NCI-H1436 treated with DMSO at 0.1 percent for 48 hours (cell line): ENCODE data around the gene RTTN.

Source experiments
- DNase-seq: peaks from one replicate; lab custom pipeline; 2025; lab: John Stamatoyannopoulos, UW

Gene RTTN

GRCh38 chr18:70024829-70025228 is 180.7 kb downstream of the RTTN start:
- no peak for DNase-seq

DNA sequence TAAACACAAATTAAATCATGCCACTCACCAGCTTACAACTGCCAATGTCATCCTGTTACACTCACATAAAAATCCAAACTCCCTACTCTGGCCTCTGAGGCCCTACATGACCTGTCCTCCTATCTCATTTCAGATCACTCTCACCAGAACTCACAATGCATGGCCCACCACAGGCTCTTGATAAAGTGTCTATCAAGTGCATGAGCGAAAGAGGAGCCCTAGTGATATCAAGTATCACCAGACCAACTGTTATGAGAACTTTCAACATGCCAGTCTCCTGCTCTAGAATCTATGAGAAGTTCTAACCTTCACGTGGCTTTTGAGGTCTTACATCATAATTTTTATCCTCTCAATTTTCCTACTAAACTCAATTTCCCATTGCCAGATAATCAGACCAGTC is 181.4 kb downstream of the RTTN start:
- no peak for DNase-seq

- no peak for DNase-seq
Observed at GRCh38 chr18:70022636-70023035, 182.9 kb downstream of the RTTN start.

DNA sequence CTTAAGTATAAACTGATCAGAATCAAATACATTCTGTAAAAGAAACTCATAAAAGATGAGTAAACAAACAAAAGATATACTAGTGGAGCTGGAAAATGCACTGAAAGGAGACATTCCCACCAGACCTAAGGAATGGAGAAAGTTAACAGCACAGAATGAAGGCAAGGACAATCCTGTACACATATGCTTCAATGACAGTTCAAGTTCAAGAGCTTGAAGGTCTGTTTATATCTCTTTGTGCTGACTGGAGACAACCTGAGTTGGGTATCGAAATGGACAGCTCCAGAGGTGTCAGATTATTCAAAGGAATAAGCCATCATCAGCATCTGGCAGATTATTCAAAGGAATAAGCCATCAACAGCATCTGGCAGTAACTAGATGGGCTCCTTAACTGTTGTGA is 184.0 kb downstream of the RTTN start:
- no peak for DNase-seq

- DNase-seq, result no peak
Observed at GRCh38 chr18:70021043-70021442, 184.4 kb downstream of the RTTN start.

- DNase-seq, result no peak
Observed at GRCh38 chr18:70019991-70020390, 185.5 kb downstream of the RTTN start.

DNA sequence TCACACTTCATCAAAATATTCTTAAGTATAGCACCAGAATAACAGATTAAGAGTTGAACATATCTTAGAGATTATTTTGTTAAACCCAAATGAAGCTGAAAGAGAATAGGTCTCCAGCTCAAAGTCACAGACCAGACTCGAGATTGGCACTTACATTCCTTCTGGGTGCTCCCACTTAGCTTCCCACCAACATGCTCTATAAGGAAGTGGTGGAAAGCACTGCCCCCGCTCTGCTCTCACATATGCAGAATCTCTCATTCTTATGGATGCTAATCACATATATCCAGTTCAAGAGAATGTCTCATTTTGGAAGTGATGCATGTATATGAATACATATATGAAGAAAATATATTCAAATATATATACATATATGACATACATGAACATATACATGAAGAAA is 186.4 kb downstream of the RTTN start:
- no peak for DNase-seq

- no peak for DNase-seq
Observed at GRCh38 chr18:70015127-70015526, 190.4 kb downstream of the RTTN start.

- DNase-seq, result no peak
Observed at GRCh38 chr18:70005580-70005979, 199.9 kb downstream of the RTTN start.

GRCh38 chr18:70004696-70005095 is 200.8 kb downstream of the RTTN start:
- no peak for DNase-seq

DNA sequence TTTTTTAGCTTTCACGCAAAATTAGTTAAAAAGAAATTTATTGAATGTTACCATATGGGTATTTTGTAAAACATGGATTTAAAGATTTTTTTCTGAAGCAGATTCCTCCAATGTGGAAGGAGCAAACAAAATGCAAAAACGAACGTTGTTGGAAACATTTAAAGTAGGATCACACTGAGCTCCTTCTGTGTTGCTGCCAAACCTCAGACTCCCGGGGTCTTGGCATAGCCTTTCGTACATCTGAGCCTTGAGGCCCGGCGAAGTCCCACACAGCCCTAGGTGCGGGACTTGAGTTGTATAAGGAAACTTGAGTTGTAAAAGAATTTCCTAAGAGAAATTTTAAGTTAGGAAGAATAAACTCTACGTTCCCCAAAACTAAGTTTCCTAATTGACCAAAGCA is 205.8 kb downstream of the RTTN start:
- no peak for DNase-seq

GRCh38 chr18:69998523-69998987 is 206.9 kb downstream of the RTTN start:
- no peak for DNase-seq

- no peak for DNase-seq
Observed at GRCh38 chr18:69996951-69997798, 208.3 kb downstream of the RTTN start.

- no peak for DNase-seq
Observed at GRCh38 chr18:69996417-69996816, 209.1 kb downstream of the RTTN start.

GRCh38 chr18:69995774-69996173 is 209.7 kb downstream of the RTTN start:
- DNase-seq, result no peak

- no peak for DNase-seq
Observed at GRCh38 chr18:69992776-69993175, 212.7 kb downstream of the RTTN start.

DNA sequence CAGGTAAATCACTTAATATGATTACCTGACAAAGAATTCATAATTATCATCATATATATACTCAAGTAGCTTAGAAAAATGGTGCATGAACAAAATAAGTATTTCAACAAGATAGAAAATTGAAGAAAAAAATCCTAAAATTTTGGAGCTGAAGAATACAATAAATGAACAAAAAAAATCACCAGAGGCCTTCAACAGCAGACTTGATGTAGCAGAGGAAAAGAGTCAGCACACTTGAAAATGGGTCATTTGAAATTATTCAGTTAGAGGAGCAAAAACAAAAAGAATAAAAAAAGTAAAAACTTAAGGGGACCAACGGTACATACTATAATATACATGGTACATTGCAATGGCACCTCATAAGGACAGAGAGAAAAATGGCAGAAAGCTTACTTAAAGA is 217.6 kb downstream of the RTTN start:
- no peak for DNase-seq

DNA sequence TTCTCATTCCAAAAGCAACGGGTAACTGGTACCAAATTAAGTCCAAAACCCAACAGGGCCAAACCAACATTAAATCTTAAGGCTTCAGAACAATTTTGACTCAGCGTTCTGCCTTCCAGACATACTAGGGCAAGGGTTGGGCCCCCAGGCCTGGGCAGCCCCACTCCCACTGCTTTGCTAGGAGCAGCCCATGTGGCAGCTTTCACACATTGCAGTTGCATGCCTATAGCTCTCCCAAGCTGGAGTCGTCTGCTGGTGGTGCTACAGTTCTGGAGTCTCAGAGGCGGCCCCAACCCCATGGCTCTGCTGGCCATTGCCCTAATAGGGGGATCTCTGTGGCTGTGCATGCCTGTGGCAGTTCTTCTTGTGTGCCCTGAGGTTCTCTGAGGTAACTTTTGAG is 220.2 kb downstream of the RTTN start:
- no peak for DNase-seq

- DNase-seq, result no peak
Observed at GRCh38 chr18:69982417-69982816, 223.1 kb downstream of the RTTN start.

GRCh38 chr18:69981948-69982347 is 223.5 kb downstream of the RTTN start:
- DNase-seq, result no peak

DNA sequence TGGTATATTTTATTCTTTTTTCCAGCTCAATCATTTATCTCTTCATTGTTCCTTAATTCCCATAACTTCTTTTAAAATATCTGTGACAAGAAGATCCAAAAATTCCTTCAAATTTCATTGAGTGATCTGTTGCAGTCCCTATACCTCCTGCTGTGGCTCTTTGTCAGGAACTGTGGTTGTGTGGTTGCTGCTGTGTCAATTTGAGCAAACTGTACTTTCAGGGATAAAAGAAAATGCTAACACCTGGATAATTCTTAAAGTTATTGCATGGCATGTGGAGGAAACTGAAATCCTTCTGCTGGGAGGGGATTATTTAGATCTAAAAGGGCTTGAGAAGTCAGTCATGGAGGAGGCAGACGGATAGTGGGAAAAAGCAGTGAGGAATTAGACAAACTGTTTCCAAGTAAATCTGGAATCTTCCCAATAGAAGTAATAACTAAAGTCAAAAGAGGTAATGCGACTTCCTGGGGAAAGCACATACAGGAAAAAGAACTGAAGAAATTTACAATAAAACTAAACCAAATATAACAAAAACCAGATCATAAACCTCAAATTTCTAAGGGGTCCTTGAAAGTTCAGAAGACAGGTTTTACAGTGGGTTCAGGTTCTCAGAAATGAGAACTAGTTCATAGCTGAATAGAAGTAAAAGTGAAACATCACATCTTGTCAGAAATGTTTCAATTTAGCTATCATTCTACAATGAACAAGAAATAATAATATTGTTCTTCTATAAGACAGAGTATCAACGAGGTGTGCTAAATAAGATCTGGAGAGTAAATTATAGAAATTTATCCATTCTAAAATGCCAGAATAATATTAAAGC is 224.3 kb downstream of the RTTN start:
- no peak for DNase-seq

DNA sequence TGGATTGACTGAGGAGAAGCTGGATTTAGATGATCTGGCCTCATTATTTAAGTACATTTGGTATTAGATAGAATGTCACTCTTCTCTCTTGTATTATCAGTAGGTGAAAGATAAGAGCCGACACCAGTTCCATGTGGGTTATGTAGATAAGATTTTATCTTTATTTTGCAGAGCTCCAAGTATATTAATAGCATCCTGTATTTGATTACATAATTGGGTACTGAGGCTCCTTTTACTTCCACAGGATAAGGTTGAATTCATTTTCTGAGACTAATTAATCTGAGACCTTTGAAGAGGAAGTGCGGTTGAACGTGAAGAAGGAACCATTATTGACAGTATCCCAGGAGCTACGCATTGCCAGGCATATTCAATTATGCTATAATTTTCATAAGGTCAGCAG is 225.0 kb downstream of the RTTN start:
- DNase-seq, result no peak
